GM12873 (cell line): ENCODE measurements around the gene PROSER2.

Experiments
- TF ChIP-seq, protein P1 (sequence below): IDR thresholded peaks from 2 replicates; pipeline ENCODE4 v1.5.1; 2012; ENCODE audit warnings: low read depth, mild to moderate bottlenecking, moderate library complexity, low read length, control low read depth; ENCODE audit not compliant: insufficient read depth; ENCODE audit errors: missing control alignments

PROSER2 gene

DNA sequence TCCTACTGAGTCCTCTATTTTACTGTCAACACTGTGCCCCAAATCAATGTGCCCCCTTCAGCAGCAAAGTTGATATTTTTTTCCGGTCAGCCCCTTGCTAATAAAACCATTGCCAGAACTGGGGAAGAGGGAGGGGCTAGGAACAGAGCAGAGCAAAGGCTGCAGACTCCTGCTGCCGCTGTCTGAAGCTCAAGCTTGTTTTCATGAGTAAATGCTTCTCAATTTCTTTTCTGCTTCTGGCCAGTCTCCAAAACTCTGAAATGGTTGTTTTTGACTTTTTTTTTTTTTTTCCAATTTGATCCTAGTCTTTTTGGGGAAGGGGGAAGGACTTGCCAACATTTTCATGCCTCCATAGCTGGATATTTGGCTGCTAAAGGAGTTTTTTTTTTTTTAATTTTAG is 26.7 kb upstream of the PROSER2 start:
- TF ChIP-seq, protein P1, sequence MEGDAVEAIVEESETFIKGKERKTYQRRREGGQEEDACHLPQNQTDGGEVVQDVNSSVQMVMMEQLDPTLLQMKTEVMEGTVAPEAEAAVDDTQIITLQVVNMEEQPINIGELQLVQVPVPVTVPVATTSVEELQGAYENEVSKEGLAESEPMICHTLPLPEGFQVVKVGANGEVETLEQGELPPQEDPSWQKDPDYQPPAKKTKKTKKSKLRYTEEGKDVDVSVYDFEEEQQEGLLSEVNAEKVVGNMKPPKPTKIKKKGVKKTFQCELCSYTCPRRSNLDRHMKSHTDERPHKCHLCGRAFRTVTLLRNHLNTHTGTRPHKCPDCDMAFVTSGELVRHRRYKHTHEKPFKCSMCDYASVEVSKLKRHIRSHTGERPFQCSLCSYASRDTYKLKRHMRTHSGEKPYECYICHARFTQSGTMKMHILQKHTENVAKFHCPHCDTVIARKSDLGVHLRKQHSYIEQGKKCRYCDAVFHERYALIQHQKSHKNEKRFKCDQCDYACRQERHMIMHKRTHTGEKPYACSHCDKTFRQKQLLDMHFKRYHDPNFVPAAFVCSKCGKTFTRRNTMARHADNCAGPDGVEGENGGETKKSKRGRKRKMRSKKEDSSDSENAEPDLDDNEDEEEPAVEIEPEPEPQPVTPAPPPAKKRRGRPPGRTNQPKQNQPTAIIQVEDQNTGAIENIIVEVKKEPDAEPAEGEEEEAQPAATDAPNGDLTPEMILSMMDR, result no peak

DNA sequence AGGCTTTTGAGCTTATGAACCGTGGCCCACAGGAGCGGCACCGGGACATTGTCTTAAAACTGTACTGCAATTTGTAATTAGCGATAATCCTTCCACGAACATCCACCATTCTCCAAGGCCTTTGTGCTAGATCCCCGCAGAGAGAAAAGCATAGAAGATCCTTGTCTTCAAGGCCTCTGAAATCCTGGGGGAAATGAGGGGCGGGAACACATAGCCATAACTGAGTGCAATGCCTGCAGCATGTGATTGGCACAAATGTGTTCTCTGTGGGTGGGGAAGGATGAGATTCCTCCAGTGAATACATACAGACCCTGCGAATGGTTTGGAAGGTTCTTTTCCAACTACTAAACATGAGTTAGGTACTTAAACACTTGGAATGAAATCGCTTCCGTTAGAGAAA is 25.9 kb upstream of the PROSER2 start:
- TF ChIP-seq, protein P1, result no peak

DNA sequence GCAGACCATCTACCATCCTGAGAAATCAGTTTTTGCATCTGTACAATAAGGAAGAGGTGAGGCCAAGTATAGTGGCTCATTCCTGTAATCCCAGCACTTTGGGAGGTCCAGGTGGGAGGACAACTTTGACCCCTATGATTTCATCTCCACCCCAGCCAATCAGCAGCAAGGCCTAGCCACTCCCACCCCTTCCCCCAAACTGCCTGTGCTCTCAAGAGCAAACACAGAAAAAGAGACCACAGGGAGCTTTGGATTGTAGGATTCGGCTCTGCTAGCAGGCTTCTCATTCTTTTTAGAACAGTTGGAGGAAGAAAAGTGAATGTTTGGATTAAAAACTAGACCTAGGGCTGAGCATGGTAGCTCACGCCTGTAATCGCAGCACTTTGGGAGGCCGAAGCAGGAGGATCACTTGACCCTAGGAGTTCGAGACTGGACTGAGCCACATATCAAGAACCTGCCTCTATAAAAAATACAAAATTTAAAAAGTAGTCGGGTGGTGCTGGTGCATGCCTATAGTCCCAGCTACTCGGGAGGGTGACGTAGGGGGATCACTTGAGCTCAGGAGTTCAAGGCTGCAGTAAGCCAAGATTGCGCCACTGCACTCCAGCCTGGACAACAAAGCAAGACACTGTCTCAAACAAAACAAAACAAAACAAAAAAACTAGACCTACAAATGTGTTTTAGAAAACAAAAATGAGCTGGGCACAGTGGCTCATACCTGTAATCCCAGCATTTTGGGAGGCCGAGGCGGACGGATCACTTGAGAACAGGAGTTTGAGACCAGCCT is 25.1 kb upstream of the PROSER2 start:
- TF ChIP-seq, protein P1, result no peak

DNA sequence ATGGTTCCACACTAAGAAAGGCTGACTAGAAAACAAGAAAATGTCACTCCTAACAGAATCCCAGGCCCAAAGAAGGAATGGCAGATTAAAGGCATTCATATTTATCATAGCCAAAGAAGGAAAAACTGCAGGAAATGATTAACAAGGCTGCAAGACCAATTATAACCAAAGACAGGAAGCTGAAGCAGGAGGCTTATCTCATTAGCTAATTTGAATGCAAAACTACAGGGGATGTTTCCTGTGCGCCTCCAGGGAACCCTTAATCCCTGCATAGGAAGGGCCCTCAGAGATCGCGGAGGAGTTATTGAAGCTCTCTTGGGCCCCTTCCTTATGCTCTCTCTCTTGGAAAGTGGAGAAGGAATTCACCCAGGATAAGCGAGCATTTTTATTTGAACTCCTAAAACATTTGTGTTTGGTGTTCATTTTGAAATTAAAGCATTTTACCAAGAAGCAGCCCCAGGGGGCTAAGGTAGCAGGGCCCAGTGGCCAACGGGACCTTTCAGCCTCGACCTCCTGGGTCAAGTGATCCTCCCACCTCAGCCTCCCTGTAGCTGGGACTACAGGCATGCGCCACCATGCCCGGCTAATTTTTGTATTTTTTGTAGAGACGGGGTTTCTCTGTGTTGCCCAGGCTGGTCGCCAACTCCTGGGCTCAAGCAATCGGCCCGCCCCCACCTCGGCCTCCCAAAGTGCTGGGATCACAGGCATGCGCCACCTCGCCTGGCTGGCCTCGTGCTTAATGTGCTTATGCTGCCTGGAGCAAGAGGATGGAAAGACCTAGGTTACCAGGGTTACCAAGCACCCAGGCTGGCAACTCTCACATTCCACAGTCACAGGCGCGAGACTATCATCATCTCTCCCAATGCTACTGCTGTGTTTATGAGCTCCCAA is 24.1 kb upstream of the PROSER2 start:
- TF ChIP-seq, protein P1, result no peak

DNA sequence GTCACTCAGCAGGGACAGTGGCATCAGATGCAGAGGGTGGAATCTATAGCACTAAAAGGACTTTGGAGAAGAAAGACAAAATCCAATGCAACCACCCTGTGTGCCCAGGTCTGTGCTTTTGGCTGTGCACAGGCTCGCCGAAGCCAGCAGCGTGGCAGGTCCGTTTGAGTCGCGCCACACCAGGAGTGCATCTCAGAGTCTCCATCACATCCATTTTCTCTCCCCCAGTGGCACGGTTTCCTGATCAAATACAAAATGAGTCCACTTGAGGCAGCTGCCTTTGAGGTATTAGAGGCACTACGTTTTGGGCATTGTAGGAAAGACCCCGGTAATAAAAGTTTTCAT is 23.4 kb upstream of the PROSER2 start:
- TF ChIP-seq, protein P1, result no peak

- TF ChIP-seq, protein P1, result no peak
Measured at GRCh38 chr10:11804336-11804735, 18.8 kb upstream of the PROSER2 start.

DNA sequence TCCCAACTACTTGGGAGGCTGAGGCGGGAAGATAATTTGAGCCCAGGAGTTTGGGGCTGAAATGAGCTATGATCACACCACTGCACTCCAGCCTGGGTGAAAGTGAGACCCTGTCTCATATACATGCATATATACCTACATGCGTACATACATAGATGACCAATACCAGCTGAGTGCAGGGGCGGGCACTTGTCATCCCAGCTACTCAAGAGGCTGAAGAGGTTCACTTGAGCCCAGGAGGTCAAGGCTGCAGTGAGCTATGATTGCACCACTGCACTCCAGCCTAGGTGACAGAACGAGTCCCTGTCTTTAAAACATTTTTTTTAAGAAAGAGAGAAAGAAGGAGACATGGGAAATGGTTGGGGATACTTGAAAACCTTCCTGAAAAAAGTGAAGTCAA is 17.4 kb upstream of the PROSER2 start:
- TF ChIP-seq, protein P1, result no peak
